ENCODE results near the gene LDLRAD3.

- no peak for TF ChIP-seq CTCF (IDR thresholded peaks at IDR 0.05 in 8 of 11, conservative IDR thresholded peaks at IDR 0.05 in 3 of 11)
- peak in 1 of 3 donors; percentile 18 for TF ChIP-seq POLR2AphosphoS5 (IDR thresholded peaks at IDR 0.05)
Measured at GRCh38 chr11:36060926-36061325, 117.1 kb downstream of the LDLRAD3 start.

All from spleen (tissue), 7 donors.